Adrenal gland (tissue), 5 donors: Measurements from ENCODE around the gene SIL1.

Experiments used
- POLR2A ChIP-seq, 2 donors: fragments of 450-650 bp; IDR thresholded peaks; one replicate each; pipeline ENCODE4 v1.6.1; 2017; ENCODE audit warnings: antibody characterized with exemption in 2 of 2, mild to moderate bottlenecking in 2 of 2, moderate library complexity in 1 of 2
- TF ChIP-seq, protein P1 (sequence below), 6 experiments: fragments of 450-650 bp in 4 of 6; fragments of 200-600 bp in 2 of 6; sonication (generic) in 1 of 6; IDR thresholded peaks; 1 replicate in 5 of 6; 2 replicates in 1 of 6; pipeline versions ENCODE4 v1.5.1 to v1.8.0; 2016 to 2021; ENCODE audit warnings: antibody characterized with exemption in 6 of 6, mild to moderate bottlenecking in 2 of 6, moderate library complexity in 1 of 6
- donor health status: DM: no; HTN: no; CAD: no.

DNA sequence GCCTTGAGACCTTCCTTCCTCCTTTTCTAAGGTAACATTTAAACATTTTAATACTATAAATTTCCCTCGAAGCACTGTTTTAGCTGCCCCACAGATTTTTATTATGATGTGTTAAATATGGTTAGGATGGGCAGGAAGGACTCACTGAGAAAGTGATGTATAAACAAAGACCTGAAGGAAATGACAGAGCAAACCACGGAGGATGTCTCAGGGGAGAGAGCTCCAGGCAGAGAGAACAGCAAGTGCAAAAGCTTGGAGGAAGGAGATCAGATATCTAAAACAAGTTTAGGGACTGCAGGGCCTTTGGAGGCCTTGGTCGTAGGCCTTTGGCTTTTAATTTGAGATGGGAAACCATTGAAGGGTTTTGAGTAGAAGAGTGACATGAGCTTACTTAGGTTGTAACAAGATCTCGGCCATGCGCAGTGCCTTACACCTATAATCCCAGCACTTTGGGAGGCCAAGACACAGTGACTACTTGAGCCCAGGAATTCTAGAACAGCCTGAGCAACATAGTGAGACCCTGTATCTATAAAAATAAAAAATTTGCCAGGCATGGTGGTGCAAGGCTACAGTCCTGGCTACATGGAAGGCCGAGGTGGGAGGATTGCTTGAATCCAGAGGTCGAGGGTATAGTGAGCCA lies 287.5 kb downstream of the SIL1 start:
- TF ChIP-seq, protein P1, sequence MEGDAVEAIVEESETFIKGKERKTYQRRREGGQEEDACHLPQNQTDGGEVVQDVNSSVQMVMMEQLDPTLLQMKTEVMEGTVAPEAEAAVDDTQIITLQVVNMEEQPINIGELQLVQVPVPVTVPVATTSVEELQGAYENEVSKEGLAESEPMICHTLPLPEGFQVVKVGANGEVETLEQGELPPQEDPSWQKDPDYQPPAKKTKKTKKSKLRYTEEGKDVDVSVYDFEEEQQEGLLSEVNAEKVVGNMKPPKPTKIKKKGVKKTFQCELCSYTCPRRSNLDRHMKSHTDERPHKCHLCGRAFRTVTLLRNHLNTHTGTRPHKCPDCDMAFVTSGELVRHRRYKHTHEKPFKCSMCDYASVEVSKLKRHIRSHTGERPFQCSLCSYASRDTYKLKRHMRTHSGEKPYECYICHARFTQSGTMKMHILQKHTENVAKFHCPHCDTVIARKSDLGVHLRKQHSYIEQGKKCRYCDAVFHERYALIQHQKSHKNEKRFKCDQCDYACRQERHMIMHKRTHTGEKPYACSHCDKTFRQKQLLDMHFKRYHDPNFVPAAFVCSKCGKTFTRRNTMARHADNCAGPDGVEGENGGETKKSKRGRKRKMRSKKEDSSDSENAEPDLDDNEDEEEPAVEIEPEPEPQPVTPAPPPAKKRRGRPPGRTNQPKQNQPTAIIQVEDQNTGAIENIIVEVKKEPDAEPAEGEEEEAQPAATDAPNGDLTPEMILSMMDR (IDR thresholded peaks at IDR 0.05) = no peak
- TF ChIP-seq POLR2A (IDR thresholded peaks at IDR 0.05) = no peak
